Smooth muscle cell (in vitro differentiated cells): ENCODE results near the gene MOGAT2. TPM values are rescaled to one million over a fixed set of nuclear protein-coding genes. Genes with fewer than 3 reads are reported as not detected.

ENCODE experiments used
- DNase-seq: peaks from one replicate; lab custom pipeline; 2025; ENCODE audit not compliant: unreplicated experiment; lab: John Stamatoyannopoulos, UW
- H2AFZ ChIP-seq: fragments of 200-600 bp; sonication (generic); 2 replicates; pipeline ENCODE4 v1.6.0; 2016; ENCODE audit warnings: antibody characterized with exemption, low read depth, mild to moderate bottlenecking
- H3F3A ChIP-seq: fragments of 200-600 bp; sonication (generic); 2 replicates; pipeline ENCODE4 v1.6.0; 2017; ENCODE audit warnings: antibody characterized with exemption, low read depth
- H3K27ac ChIP-seq: fragments of 200-600 bp; sonication (generic); 2 replicates; pipeline ENCODE4 v1.5.1; 2016; ENCODE audit warnings: low read depth, mild to moderate bottlenecking
- H3K27me3 ChIP-seq: fragments of 200-600 bp; sonication (generic); 2 replicates; pipeline ENCODE4 v1.6.1; 2016; ENCODE audit warnings: low read depth, mild to moderate bottlenecking
- H3K36me3 ChIP-seq: fragments of 200-600 bp; sonication (generic); 2 replicates; pipeline ENCODE4 v1.5.1; 2016; ENCODE audit warnings: low read depth
- H3K4me1 ChIP-seq: fragments of 200-600 bp; sonication (generic); 2 replicates; pipeline ENCODE4 v1.5.1; 2016; ENCODE audit warnings: low read depth
- H3K4me2 ChIP-seq: fragments of 200-600 bp; sonication (generic); 2 replicates; pipeline ENCODE4 v1.6.0; 2016; ENCODE audit warnings: mild to moderate bottlenecking
- H3K4me3 ChIP-seq: fragments of 200-600 bp; sonication (generic); 2 replicates; pipeline ENCODE4 v1.5.1; 2016; ENCODE audit warnings: mild to moderate bottlenecking
- H3K79me2 ChIP-seq: fragments of 200-600 bp; sonication (generic); 2 replicates; pipeline ENCODE4 v1.6.0; 2016; ENCODE audit warnings: low read depth, mild to moderate bottlenecking
- H3K9ac ChIP-seq: fragments of 200-600 bp; sonication (generic); 2 replicates; pipeline ENCODE4 v1.6.0; 2016; ENCODE audit warnings: low read depth
- H3K9me3 ChIP-seq: fragments of 200-600 bp; sonication (generic); replicated peaks from 2 replicates; pipeline ENCODE4 v1.5.1; 2016; ENCODE audit warnings: low read depth
- H4K20me1 ChIP-seq: fragments of 200-600 bp; sonication (generic); 2 replicates; pipeline ENCODE4 v1.6.0; 2016; ENCODE audit warnings: low read depth
- WGBS: methylation state at CpG from one replicate; pipeline ENCODE4 v1.1.7; 2016; ENCODE audit warnings: low lambda C conversion rate; 5-methylcytosine and 5-hydroxymethylcytosine counted together
- polyA plus RNA-seq: library from polyadenylated mRNA; unstranded; fragments of >200 nt; fragmentation: Nextera tagmentation; extraction: Ambion mirVana; gene quantifications from 2 replicates; pipeline ENCODE4 v1.2.1, GENCODE V29; 2016
- total RNA-seq: library from RNA; depleted of rRNA; stranded (reverse); fragments of >200 nt; gene quantifications from 2 replicates; pipeline ENCODE4 v1.2.3, GENCODE V29; 2014
- TF ChIP-seq, protein P1 (sequence below): fragments of 200-600 bp; sonication (generic); IDR thresholded peaks from 2 replicates; pipeline ENCODE4 v1.5.1; 2017; ENCODE audit warnings: borderline replicate concordance, mild to moderate bottlenecking, antibody characterized with exemption; ENCODE audit not compliant: insufficient read depth, poor library complexity, severe bottlenecking

MOGAT2 gene
- total and polyA plus RNA-seq, 2 experiments from 2014 or later, result not detected

DNA sequence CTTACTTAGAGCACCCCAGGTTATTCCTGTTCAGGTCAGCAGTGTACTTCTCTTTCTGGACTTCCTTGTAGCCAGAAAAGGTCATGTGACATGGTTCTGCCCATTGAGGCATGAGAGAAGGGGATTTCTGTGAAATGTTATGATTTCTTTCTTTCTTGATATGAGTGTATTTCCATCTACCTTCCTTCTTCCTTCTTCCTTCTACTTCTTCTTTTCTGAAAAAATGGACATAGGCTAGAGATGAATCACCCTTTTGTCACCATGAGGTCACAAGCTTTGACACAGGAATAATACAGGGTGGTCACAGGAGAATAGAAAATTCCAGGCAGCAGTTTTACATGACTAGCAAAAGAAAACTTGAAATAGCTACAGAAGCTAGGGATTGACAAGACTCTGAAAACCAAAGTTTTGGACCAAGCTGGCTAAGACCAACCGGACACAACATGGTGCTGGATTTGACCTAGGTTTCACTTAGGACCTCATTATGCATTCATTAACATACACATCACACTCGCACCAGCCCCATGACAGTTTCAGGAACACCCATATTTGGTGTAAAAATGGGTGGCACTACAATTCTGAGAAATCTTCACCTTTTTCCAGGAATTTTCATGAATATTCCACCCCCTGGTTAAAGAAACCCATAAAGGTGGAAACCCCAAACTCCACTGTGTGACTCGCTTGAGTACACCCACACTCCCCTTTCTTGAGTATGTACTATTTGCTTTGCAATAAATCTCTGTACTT lies 27.6 kb upstream of the MOGAT2 start:
- Histone ChIP-seq H3K27me3 (peaks cover 24% of the 10 kb centered on the region), H3K79me2 (no peaks in the 10 kb centered on the region), H3K27ac (no peak overlapping the region), H4K20me1 (no peaks in the 10 kb centered on the region), H3K9me3 (no peaks in the 10 kb centered on the region), H3F3A (no peaks in the 10 kb centered on the region), H3K4me2 (no peak overlapping the region), H2AFZ (no peak overlapping the region), H3K4me1 (no peaks in the 10 kb centered on the region), H3K9ac (no peak overlapping the region), H3K4me3 (no peak overlapping the region), H3K36me3 (no peaks in the 10 kb centered on the region)
- no peak for DNase-seq
- WGBS, result 84% methylated on average over 3 of the region's 3 CpGs
- TF ChIP-seq, protein P1, sequence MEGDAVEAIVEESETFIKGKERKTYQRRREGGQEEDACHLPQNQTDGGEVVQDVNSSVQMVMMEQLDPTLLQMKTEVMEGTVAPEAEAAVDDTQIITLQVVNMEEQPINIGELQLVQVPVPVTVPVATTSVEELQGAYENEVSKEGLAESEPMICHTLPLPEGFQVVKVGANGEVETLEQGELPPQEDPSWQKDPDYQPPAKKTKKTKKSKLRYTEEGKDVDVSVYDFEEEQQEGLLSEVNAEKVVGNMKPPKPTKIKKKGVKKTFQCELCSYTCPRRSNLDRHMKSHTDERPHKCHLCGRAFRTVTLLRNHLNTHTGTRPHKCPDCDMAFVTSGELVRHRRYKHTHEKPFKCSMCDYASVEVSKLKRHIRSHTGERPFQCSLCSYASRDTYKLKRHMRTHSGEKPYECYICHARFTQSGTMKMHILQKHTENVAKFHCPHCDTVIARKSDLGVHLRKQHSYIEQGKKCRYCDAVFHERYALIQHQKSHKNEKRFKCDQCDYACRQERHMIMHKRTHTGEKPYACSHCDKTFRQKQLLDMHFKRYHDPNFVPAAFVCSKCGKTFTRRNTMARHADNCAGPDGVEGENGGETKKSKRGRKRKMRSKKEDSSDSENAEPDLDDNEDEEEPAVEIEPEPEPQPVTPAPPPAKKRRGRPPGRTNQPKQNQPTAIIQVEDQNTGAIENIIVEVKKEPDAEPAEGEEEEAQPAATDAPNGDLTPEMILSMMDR, result no peak

DNA sequence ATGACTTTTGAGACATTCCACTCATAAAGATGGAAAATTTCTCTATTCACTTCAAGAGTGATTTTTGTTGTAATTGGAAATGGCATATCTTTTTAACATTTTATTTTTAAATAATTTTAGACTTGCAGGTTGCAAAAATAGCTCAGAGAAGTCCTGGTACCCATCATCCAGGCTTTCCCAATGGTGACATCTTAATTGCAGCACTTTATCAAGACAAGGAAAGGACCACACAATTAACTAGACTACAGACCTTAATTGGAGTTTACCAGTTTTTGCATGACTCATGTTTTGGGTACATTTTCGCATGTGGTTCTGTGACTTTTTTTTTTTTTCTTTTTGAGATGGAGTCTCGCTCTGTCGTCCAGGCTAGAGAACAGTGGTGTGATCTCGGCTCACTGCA lies 25.8 kb upstream of the MOGAT2 start:
- DNase-seq, result no peak
- no peak overlapping the region for H3K27ac ChIP-seq
- no peaks in the 10 kb centered on the region for H3F3A ChIP-seq
- peaks cover 22% of the 10 kb centered on the region for H3K27me3 ChIP-seq
- H3K4me3 ChIP-seq, result no peak overlapping the region
- no peaks in the 10 kb centered on the region for H3K9me3 ChIP-seq
- no peak overlapping the region for H3K9ac ChIP-seq
- TF ChIP-seq, protein P1, result no peak
- no peaks in the 10 kb centered on the region for H3K4me1 ChIP-seq
- 48% methylated on average over 4 of the region's 4 CpGs for WGBS
- H3K4me2 ChIP-seq, result no peak overlapping the region
- no peaks in the 10 kb centered on the region for H3K36me3 ChIP-seq
- no peaks in the 10 kb centered on the region for H4K20me1 ChIP-seq
- no peak overlapping the region for H2AFZ ChIP-seq
- no peaks in the 10 kb centered on the region for H3K79me2 ChIP-seq

DNA sequence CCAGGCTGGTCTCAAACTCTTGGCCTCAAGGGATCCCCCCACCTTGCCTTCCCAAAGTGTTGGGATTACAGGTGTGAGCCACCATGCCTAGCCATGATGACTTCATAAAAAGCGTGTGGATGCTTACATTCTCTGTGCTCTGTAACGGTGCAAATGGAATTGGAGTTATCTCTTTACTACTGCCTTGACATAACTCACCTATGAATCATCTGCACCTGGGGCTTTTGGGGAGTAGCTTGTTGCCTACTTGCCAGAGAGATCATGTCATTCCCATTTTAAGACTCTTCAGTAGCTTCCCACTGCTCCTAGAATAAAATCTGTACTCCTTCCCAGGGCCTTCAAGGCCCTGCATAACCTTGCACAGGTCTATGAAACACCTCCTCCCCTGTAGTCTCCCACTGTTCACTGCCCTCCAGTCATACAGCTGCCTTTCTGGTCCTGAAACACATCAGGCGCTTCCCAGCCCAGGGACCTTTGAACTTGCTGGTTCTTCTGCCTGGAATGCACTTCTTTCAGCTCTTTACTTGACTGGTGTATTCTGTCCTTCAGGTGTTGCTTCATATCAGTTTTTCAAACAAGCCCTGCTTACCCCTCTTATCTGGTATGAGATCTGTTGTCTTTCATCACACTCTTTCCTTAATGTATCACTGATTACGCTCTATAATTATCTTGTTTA lies 19.6 kb upstream of the MOGAT2 start:
- H3K27me3 ChIP-seq, result peaks cover 14% of the 10 kb centered on the region
- no peaks in the 10 kb centered on the region for H3F3A ChIP-seq
- no peak overlapping the region for H3K27ac ChIP-seq
- no peaks in the 10 kb centered on the region for H3K36me3 ChIP-seq
- TF ChIP-seq, protein P1, result no peak
- no peaks in the 10 kb centered on the region for H3K79me2 ChIP-seq
- WGBS, result 70% methylated on average over 4 of the region's 4 CpGs
- H3K4me2 ChIP-seq, result no peak overlapping the region
- H2AFZ ChIP-seq, result no peak overlapping the region
- H3K9me3 ChIP-seq, result no peaks in the 10 kb centered on the region
- DNase-seq, result no peak
- H3K9ac ChIP-seq, result no peak overlapping the region
- H4K20me1 ChIP-seq, result no peaks in the 10 kb centered on the region
- H3K4me3 ChIP-seq, result no peak overlapping the region
- no peaks in the 10 kb centered on the region for H3K4me1 ChIP-seq
